ENCODE data around the gene GMPPB.
"Not testable (repeated sequence)": the region's sequence is repeated elsewhere in the genome, so short reads cannot be mapped to it uniquely, and the experiment has no call there.

GRCh38 chr3:49694409-49695070 lies 29.2 kb downstream of the GMPPB start:
- not testable (repeated sequence) for TF ChIP-seq CTCF, POLR2A (IDR thresholded peaks at IDR 0.05)

All from heart left ventricle (tissue), 13 donors.